NCI-H146 treated with DMSO at 0.1 percent for 48 hours (cell line): Measurements from ENCODE around the gene POP7.

Experiments
- DNase-seq: peaks from one replicate; lab custom pipeline; 2025; ENCODE audit not compliant: unreplicated experiment; lab: John Stamatoyannopoulos, UW

Gene POP7

GRCh38 chr7:100679129-100679926 is 26.6 kb upstream of the POP7 start:
- DNase-seq: no peak

DNA sequence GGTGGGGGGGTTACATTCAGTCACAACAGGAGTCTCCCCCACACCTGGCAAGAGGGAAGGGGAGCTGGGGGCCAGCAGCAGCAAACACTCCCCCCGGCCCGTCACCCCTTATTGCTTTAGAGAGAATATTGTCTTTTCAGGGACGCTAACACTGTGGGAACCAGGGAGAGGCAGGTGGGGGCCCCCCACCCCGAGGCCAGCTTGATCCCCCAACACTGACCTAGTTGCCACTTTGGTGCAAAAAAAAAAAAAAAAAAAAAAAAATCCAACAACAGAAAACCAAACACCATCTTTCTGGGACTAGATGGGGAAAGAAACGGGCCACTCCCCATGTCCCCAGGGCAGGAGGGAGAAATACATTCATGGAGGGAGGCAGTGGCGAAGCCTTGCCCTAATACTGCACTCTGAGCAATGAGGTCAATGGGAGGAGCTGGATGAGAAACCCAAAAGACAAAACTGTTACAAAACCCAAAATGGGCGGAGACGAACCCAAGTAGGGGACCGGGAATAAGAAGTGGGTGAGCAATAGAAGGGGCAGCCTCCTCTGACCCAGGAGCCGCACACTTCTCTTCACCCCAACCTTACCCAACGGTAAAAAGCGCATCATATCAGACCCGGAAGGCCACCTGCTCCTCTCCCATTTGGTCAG is 25.9 kb upstream of the POP7 start:
- DNase-seq: no peak

DNA sequence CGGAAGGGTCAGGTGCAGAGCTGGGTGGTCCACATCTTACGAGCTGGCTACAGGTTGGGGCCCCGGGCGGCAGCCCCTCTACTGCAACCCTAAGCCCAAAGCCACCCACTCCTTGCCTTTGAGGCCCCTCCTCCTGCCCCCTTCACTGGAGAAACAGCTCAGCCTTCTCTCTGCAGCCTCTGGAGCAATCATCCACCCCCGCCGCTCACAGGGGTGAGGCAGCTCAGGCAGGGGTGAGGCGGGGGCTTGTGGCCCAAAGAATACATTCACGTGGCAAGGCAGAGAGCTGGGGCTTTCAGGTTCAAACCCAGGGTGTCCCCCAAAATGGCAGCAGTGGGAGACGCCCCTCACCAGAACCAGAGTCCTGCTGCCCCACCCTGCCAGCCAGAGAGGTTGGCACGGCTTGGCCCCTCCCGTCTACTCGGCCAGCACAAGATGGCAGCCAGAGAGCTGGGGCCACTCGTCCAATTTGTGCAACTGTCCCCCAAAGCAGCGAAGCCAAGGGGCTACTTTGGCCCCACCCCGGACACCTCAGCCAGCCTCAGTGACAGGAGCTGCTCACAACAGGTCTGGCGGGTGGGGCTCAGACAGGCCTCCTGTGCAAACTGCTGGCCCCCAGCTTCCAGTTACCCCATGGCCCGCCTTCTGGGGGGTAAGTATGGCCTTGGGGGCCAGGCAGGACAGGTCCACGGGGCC is 25.2 kb upstream of the POP7 start:
- DNase-seq: no peak

DNA sequence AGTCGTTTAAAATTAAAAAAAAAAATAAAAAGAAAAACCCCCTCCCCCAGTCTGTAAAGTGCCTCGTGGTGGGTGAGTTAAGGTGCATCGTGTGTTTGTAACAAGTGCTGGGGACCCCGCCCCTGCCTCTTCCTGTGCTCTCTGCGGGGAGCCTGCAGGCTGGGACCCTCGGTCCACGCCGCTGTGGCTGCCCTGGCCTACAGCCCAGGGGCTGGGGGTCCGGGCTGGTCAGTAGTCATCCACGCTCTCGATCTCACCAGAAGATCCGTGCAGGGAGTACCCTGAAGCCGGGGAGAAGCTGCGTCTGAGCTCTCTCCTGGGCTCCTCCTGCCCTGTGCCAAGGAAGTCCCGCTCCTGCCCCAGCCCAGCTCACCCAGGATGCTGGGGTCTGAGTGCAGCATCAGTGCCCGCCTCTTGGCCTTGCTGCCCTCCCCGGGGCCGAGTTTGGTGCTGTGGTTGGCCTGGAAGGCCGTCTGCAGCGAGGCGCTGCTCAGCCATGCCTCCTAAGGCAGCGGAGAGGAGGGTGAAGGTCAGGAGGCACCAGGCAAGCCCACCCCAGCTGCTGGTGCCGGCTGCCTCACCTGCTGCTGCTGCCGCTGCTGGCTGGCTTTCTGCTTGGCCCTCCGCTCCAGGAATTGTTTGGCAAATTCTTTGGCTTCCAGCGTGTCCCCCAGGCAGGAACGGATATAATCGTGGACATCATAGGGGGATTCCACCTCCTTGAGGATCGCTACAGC is 24.3 kb upstream of the POP7 start:
- DNase-seq: no peak

DNA sequence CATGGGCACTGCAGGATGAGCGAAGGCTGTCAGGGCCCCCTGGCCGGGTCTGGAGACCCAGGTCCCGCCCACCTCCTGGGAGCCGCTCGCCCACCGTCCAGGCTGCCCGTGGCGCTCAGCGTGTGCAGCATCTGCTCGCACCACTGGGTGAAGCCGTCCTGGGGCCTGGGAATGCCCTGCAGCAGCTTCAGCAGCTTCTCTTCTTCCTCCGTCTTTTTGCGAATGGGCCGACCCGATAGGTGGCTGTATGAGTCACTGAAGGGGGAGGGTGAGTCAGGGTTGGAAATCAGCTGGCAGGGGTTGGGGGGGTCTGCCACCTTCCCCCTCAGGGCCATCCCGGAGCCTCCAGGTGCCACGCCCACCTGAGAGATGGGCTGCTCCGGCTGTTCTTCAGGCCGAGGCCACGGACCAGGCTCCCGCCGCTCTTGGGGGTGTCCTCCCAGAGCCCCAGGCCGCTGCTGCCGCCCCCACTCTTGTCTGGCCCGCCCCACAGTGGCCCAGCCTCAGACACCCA is 23.6 kb upstream of the POP7 start:
- no peak for DNase-seq

DNA sequence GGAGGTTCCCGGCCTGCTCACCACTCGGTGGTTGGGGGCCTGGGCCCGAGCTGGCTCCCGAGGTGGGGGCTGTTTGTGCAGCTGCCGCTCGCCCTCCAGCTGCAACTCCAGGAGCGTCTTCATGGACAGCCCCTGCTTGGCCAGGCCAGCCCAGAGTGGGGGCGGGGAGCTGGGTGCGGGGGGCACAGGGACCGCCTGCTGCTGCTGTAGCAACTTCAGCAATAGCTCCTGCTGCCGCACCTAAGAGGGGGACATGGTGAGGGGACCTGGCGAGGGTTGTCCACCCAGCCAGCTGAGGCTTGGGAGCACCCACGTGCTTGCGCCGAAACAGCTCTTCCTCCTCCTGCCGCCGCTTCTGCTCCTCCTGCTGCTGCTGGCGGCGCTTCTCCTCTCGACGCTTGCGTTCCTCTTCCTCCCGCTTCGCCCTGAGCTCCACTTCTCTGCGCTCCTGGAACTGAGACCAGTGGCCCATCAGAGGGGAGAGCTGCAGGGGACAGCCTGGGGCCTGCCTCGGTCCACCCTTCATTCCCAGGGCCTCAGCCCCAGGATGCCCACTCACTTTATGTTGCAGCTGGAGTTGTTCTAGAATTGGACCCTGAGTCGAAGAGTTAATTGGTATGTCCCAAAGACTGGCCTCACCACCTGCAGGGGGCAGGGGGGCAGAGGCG is 22.8 kb upstream of the POP7 start:
- no peak for DNase-seq

DNA sequence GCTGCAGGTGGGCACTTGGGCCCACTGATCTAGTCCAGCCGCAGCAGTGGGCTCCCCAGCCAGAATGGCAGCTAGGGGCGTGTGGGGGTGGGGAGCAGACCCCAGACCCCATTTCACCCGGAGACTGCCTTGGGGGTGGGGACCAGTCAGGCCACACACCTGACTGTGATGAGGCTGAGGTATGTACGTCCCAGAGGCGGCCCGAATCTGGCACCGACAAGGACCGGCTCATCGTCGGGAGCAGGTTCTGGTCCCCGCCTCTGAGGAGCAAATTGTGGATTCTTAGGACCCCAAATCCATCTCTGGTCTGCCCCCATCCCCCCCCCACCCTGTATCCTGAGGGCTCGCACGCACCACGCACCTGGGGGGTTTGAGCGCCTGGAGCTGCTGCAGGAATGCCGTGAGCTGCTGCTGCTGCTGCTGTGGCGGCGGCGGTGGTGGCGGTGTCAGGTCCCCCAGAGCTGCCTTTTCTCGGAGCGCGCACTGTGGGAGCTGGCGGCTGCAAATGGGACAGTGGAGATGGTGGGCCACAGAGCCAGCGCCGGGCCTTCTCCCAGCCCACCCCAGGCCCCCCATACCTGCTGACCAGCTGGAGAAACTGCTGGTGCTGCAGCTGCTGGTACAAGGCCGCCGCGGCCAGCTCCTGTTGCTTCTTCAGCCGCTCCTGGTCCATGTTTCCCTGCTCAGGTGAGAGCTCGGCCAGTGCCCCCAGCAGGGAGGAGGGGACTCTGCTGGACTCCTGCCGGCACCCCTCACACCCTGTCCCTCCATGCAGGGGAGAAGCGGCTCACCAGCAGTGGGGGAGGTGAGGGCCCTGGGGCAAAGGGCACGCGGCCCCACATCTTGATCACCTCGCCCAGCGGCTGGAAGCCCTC is 22.0 kb upstream of the POP7 start:
- no peak for DNase-seq

DNA sequence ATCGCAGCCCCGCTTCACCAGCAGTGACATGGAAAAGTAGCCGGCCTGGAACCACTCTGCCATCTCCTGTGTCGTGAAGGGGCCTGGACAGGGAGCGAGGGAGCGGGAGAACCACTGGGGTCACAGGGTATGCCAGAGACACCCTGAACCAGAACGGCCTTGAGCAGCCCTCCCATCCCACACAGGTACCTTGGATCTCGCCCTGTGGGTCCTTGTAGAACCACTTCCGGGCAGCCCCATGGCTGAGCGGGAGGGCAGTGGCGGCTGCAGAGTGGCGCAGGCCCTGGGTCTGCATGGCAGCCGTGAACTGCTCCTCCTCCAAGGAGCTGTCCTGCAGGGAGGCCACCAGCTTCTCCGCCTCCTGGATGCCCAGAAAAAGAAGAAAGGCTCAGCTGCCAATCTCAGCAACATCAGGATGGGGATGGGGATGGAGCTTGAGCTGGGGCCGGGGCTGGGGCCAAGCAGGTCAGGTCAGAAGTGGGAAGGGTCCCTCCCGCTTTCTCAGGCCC is 21.3 kb upstream of the POP7 start:
- no peak for DNase-seq

DNA sequence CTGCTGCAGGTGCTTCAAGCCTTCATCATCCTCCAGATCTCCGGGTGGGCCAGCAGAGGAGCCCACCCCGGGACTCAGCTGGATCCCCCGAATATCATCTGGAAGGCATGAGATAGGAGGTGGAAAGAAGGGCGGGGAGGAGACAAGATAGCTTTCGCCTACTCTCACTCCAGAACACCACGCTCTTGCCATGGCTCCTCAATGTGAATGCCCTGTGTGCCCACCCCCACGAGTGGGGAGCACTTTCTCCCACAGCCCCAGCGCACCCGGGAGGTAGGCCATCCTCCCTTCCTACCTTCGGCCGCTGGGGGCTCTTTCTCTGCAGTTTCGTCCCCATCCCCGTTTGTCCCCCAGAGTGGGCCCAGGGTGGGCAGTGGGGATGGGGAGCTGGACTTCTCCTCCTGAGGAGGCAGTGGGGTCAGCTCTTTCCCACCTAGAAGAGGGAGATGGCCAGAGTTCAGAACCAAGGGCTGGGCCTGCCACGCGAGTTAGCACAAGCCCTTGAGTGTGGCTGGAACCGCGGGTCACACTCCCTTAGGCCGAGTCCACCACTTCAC is 20.8 kb upstream of the POP7 start:
- no peak for DNase-seq

- no peak for DNase-seq
Observed at GRCh38 chr7:100685631-100686145, 20.2 kb upstream of the POP7 start.

DNA sequence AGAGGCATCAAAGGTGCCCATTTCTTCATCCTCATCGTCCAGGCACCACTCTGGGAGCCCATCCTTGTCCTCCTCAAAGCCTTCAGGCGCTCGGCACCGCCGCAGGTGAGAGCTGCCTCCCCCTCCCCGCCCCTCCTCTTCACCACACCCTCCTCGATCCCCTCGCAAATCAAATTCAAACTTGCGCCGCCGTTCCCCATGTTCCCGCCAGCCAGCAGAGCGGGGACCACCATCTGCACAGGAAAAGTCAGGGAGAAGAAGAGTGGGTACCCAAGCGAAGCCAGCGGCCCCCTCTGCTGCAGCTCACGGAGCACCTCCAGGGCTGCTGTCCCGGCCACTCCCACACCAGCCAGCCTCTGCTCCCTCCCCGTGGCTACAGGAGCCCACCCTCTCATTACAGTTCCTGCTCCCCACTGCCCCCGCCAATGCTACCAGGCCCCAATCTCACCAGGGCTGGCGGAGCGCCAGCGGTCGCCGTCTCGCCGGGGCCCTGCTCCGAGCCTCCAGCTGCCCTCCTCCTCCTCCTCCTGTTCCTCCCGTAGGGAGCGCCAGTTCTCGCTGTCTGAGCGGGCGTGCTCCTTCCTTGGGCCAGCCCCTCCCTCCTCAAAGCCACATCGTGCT is 19.6 kb upstream of the POP7 start:
- no peak for DNase-seq

DNA sequence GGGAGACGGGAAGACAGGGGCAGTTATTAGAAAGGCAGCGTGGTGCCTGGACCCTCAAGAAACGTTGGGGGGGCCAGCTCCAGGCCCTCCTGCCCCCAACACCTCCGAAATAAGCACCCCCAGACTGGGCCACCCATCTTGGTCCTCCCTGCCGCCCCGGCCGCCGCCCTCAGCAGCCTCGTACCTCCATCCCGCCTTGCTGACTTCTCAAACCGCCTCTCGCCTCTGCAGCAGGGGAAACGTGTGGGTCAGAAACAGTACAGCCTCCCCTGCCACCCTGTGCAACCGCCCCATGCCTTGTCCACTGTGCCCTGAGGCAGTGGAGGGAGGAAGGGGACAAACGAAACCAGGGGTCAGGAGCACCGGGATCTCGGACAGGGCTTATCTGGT is 19.1 kb upstream of the POP7 start:
- no peak for DNase-seq

GRCh38 chr7:100687261-100687660 is 18.7 kb upstream of the POP7 start:
- no peak for DNase-seq

DNA sequence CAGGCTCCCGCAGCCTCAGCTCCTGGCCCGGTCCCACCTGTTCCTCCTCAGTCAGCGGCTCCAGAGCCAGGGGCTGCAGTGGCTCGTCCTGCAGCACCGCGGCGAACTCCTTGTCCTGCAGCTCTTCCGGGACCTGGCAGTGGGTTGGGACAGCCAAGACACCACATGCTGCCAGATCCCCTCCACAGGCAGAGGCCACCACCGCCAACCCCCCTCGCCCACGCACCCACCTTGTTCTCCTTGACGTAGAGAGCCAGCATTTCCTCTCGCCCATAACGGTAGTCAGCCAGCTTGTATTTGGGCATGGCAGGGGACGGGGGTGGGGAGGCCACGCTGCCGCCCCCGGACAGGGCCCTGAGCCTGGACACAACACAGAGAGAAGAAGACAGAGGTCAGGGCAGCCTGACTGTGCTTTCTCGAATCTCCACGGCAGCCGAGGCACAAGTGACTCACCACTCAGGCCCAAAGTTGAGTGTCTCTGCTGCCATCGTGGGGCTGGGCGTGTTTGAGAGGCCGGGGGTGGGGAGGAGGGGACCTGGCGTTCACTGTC is 18.1 kb upstream of the POP7 start:
- DNase-seq: no peak

- no peak for DNase-seq
Observed at GRCh38 chr7:100688326-100688860, 17.5 kb upstream of the POP7 start.

GRCh38 chr7:100689230-100690135 is 16.4 kb upstream of the POP7 start:
- DNase-seq: no peak
